NCI-H1105 (cell line): Measurements from ENCODE around the gene ARHGEF11.
"Not testable (repeated sequence)": the region's sequence is repeated elsewhere in the genome, so short reads cannot be mapped to it uniquely, and the experiment has no call there.

Experiments used
- DNase-seq: peaks from one replicate; lab custom pipeline; 2025; lab: John Stamatoyannopoulos, UW

The ARHGEF11 gene, protein sequence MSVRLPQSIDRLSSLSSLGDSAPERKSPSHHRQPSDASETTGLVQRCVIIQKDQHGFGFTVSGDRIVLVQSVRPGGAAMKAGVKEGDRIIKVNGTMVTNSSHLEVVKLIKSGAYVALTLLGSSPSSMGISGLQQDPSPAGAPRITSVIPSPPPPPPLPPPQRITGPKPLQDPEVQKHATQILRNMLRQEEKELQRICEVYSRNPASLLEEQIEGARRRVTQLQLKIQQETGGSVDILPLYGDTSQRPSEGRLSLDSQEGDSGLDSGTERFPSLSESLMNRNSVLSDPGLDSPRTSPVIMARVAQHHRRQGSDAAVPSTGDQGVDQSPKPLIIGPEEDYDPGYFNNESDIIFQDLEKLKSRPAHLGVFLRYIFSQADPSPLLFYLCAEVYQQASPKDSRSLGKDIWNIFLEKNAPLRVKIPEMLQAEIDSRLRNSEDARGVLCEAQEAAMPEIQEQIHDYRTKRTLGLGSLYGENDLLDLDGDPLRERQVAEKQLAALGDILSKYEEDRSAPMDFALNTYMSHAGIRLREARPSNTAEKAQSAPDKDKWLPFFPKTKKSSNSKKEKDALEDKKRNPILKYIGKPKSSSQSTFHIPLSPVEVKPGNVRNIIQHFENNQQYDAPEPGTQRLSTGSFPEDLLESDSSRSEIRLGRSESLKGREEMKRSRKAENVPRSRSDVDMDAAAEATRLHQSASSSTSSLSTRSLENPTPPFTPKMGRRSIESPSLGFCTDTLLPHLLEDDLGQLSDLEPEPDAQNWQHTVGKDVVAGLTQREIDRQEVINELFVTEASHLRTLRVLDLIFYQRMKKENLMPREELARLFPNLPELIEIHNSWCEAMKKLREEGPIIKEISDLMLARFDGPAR (N-terminal part only)

DNA sequence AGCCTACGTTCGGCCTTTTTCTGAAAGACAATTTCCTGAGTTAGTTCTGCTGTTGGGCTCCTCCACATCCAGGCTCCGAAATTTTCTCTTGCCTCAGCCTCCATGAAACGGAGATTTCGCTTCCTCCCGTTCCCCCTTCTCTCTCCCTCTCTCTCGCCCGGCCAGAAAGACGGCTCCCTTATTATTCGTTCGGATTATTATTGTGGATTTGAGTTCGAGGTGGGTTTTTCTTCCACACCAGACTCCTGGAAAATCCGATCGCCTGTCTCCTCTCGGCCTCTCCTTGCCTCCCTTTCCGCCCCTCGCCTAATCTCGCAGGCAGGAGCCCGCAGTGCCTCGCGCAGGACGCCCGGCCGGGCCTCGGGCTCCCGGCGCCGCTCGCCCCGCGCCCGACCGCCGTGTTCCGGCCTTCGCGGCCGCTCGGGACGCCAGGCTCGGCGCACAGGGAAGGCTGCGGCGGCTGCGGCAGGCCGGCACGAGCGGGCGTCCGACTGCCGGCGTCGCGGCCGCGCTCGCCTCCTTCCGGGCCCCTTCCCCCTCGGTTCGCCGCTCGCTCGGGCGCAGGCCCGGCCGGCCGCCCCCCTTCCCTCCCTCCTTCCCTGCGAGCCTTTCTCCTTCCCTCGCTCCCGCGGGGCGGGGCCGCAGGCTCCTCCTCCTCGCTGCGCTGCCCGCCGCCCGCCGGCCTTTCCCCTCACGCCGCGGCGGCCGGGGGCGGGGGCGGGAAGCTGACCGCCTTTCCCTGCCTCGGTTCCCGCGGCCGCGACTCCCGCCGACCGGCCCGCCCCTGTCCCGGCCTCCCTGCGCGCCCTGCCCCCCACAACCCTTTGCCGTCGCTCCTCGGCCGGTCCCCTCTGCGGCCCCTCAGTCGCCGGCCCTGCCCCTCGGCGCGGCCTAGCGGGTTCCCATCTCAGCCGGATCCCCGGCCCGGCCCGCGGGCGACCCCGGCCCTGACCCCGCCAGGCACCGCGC, at the start of gene ARHGEF11:
ARHGEF11 (minus strand) TSS at position 493 of the 969 bp plus-strand sequence. CDS start 1,412 bp downstream, outside the sequence.
- peak; percentile 83 for DNase-seq

DNA sequence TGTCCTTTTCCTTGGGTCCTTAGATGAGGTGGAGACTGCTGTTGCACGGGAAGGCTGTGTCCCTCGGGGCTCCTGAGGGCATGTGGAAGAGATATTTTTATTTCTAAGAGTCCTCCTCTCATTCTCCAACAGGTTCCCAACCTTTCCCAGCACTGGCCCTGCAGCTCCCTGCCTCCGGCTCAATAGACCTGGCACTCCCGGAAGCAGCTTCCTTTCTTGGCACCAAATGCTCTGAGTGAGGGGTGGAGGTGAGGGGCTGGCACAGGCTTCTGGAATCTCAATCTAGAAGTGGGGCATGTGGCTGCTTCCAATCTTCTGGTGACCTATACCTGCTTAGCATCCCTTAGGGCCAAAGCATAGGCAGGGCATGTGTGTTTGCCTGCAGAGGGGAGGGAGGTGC, 49.5 kb upstream of the ARHGEF11 start:
- no peak for DNase-seq

DNA sequence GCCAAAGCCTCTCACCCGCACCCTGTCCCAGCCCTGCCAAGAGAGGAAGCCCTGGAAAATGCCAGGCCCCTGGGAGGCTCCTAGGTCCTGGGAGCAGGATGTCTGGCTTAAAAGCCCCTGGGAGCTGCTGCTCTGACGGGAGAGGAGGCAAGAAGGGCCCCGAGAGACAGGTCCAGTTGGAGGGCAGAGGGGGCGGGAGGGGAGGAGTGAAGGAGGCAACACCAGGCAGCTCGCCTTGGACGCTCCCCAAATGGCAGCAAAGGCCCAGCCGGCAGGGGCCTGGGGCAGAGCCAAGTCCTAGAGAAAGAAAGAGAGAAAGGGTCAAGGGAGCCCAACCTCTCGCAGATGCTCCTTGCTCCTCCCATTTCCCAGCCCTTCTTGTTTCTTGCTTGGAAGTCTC, 47.3 kb upstream of the ARHGEF11 start:
- DNase-seq: no peak

DNA sequence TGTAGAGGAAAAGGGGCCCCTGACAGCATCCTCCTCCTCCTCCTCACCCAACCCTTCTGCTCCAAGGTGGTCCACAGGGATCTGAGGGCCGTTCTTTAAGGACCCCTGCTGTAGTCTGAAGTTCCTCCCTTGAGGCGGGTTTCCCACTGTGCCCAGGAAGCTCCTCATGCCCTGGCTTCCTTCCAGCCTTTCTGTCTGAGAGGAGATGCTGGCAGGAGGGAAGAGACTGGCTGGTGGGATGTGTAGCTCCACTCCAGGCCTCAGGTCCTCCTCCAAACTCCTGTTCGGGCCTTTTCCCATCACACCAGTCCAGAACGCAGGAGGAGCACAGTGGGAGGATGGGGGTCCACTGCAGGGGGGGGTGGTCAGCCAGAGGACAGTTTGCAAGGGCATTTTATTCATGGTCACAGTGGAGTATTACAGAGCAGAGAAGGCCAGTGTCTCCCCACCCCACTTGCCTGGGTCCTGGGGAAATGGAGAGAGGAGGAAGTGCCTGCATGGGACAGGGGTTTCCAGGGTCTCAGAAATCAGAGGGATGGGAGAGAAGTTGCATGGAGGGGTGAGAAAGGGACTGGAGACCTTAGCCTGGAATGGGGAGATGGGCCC, 46.2 kb upstream of the ARHGEF11 start:
- DNase-seq: no peak

DNA sequence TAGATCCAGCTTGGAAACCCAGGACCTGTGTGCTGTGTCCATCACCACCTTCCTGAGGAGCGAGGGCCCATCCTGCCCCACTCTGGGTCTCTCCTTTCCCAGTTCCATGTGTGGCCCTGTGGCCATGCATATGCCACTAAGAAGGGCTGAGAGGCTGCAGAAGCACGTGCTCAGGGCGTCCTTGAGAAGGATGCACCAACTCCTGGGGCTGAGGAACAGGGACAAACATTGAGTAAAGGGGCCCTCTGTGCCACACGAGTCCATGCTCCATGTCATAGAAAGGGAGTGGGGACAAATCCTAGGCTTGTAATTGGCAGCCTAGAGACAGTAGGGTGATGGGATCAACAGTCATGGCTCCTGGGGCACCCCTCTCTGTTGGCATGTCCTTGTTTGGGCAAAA, 45.6 kb upstream of the ARHGEF11 start:
- DNase-seq: no peak

DNA sequence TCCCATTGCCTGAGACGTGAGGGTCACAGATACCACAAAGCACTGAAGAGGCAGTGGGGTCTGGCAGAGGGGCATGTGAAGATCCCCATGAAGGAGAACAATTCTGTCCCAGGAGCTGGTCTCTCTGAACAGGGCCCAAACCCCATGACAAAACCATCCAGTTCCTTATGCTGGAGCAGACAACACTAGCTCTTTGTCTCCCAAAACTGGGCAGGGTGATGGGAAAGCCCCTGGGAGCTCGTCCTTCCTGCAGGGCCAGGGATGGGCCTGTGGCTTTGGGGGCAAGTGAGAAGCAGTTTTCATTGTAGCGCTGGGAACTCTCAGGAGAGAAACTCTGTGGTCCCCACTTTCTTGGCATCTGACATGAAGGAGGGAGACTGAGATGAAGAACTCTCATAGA, 45.2 kb upstream of the ARHGEF11 start:
- DNase-seq: no peak

DNA sequence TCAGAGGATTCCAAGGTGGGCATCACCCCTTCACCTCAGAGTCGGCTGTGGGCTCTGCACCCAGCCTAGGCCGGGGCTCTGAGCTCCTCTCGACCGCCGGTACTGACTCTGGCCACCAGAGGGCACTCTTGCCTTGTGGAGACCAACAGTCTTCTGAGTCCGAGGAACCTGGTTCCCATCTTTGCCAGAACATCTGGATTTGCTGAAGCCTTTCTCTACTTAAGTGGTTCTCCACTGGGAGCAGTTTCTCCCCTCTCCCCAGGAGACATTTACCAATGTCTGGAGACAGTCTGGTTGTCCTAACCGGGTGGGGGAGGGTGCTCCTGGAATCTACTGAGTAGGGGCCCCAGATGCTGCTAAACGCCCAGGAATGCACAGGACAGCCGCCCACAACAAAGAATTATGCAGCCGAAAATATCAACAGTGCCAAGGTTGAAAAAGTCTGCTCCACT, 44.7 kb upstream of the ARHGEF11 start:
- peak; percentile 70 for DNase-seq

DNA sequence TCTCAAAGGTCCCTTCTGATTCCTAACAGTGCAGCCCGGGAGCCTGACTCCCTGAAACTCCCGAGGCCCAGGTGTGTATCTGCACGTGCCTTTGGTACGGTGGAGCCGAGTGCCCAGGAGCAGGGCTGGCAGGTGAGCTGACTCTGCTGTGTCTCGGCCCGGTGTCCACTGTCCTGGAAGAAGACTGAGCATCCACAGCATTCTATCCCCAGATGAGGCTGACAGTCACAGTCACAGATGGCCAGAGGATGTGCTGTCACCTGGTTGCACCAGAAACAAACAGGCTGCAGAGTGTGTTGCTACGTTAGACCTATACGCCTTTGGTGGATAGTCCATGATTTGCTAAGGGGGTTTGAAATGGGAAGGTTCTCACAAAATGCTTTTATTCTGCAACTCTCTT, 44.2 kb upstream of the ARHGEF11 start:
- DNase-seq: no peak

DNA sequence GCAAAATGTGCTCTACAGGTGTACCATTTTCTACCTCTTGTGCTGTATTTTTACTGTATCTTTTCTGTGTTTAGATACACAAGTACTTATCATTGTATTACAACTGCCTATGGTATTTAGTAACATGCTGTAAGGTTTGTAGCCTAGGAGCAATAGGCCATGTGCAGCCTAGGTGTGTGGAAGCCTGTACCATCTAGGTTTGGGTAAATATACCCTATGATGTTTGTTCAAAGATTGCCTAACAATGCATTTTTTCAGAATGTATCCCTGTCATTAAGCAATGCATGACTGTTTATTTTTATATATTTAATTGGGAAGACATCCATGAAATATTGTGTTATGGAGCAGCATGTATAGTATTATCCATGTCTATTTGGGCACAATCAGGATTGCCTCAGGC, 43.1 kb upstream of the ARHGEF11 start:
- DNase-seq: no peak

DNA sequence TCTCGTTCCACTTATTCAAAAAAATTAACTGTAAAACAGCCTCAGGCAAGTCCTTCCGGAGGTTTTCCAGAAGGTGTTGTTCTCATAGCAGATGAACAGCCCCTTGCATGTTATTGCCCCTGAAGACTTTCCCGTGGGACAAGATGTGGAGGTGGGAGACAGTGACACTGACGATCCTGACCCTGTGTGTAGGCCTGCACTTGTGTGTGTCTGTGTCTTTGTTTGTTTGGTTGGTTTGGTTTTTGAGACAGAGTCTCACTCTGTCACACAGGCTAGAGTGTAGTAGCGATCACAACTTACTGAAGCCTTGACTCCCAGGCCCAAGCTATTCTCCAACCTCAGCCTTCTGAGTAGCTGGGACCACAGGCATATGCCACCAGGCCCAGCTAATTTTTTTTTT, 41.5 kb upstream of the ARHGEF11 start:
- DNase-seq: no peak

DNA sequence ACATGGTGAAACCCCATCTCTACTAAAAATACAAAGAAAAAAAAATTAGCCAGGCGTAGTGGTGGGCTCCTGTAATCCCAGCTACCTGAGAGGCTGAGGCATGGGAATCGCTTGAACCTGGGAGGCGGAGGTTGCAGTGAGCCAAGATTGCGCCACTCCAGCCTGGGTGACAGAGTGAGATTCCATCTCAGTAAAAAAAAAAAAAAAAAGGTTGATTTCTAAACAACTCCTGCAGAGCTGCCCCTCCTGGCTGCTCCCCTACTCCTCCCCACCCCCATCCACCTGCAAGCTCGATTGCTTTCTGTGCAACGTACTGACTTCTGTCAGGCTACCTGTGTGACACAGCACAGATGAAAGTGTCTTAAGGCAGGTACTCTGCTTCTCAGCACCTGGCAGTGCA, 40.8 kb upstream of the ARHGEF11 start:
- DNase-seq: no peak

DNA sequence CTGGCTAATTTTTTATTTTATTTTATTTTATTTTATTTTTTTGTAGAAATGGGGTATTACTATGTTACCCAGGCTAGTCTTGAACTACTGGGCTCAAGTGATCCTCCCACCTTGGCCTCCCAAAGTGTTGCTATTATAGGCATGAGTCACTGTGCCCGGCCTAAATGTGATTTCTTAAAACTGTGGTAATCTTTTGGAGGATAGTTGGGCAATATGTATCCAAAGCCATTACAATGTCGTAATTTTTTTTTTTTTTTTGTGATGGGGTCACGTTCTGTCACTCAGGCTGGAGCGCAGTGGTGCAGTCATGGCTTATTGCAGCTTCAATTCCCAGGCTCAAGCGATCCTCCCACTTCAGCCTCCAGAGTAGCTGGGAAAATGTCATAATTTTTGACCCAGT, 39.9 kb upstream of the ARHGEF11 start:
- DNase-seq: no peak

DNA sequence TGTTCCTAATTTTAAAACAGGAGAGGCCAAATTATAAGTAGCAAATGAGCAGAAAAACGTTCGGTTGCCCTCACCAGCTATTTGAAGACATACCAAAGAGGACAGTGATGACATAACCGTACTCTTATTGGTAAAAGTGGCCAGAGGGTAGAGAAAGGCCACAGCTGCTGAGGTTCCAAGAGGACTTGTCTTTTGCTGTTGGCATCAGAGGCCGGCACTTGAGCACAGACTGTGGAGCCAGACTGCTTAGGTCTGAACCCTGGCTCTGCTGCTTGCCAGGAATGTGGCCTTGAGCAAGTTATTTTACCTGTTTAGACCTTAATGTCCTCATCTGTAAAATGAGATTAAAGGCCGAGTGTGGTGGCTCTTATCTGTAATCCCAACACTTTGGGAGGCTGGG, 39.2 kb upstream of the ARHGEF11 start:
- DNase-seq: no peak

DNA sequence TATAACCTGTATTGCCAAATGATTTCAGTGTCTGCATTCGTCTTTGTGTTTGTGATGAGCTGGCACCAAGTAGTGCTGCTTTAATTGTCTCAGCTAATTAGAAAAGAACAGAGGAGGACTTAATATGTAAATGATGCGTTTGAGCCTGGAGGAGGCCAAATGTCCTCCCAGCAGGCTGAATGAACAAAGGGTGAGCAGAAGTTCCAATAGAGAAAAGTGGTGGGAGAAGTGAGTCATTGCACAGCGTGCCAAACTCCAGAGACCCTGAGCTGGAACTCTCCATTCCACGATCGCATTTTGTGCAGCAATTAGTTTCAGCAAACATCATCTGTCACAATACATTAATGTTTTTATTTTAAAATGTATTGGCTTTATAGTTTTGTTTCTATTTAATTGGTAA, 36.2 kb upstream of the ARHGEF11 start:
- DNase-seq: no peak

DNA sequence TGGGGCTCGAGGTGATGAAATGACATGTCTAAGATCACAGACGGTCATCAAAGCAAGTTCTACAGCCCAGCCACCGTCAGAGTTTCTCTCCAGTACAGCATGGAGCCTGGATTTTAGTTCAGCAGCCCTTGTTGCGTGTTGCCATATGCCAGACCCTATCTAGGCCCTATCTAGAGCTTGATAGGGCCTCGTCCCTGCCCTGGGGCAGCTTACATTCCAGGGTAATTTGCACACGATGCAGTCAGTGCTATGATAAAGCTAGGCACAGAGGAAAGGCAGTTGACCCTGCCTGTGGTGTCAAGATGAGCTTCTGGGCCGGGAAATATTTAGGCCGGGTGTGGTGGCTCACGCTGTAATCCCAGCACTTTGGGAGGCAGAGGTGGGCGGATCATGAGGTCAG, 35.2 kb upstream of the ARHGEF11 start:
- no peak for DNase-seq

DNA sequence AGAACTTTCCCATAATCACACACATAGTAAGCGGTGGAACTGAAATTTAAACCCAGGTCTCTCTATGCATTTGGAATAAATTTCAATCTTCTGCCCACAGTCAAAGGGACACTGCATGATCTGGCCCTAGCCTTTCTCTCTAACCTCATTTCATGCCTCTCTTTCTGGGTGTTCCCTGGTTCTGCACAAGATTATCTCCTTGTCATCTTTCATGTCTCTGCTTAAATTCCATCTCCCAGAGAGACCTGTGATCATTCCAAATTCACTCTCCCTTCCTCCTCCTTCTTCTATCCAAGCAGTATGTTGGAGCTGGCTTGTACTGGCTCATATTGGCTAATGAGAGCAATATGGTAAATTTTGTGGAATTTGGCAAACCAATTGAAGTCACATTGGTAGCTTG, 31.9 kb upstream of the ARHGEF11 start:
- no peak for DNase-seq

DNA sequence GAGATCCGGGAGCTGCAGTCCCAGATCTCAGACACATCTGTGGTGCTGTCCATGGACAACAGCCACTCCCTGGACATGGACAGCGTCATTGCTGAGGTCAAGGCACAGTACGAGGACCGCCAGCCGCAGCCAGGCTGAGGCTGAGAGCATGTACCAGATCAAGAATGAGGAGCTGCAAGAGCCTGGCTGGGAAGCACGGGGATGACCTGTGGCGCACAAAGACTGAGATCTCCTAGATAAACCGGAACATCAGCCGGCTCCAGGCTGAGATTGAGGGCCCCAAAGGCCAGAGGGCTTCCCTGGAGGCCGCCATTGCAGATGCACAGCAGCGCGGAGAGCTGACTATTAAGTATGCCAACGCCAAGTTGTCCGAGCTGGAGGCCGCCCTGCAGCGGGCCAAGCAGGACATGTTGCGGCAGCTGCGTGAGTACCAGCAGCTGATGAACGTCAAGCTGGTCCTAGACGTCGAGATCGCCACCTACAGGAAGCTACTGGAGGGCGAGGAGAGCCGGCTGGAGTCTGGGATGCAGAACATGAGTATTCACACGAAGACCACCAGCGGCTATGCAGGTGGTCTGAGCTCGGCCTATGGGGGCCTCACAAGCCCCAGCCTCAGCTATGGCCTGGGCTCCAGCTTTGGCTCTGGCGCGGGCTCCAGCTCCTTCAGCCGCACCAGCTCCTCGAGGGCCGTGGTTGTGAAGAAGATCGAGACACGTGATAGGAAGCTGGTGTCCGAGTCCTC, 28.6 kb upstream of the ARHGEF11 start:
- DNase-seq: no peak

DNA sequence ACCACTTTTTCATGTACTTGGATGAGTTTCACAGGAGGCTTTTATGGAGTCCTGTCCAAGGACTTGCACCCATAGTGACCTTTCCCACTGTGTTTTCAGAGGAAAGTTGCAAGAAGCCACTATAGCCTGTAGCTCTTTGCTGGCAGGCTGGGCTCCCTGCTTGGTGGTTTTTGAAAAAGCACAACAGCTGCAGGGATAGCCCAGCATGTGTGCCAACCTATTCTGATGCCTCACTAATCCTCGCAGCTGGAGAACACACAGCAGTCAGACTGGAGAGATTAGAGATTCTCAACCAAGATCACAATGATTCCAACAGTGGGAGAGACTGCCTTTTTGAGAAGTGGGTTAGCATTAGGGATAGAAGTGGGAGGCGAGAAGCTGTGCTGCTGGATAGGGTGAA, 24.1 kb upstream of the ARHGEF11 start:
- DNase-seq: no peak

DNA sequence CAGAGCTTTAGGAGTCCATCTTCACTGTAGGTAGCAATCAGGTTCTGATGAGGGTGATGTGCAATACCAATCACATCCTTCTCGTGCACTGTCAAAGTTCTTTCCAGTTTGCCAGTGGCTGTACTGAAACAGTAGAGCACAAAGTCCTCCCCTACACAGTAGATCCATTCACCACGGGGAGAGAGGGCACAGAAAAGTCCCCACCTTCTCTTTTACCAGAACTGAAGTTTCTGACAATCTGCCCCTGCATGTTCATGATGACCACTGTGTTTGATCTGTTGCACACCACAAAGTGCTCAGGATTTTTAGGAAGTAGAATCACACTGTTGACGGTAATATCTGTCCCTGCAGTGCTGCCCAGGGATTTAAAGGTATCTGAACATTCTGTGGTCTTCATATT, 13.7 kb upstream of the ARHGEF11 start:
- DNase-seq: not testable (repeated sequence)

DNA sequence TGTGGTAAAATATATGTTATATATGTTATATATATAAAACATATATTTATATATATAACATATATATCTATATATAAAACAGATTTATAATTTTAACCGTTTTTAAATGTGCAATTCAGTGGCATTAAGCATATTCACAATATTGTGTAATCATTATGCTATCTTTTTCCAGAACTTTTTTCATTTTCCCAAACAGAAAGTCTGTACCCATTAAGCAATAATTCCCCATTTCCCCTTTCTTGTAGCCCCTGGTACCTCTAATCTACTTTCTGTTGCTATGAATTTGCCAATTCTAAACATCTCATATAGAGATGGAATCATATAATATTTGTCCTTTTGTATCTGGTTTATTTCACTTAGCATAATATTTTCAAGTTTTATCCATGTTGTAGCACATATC, 10.7 kb upstream of the ARHGEF11 start:
- no peak for DNase-seq

DNA sequence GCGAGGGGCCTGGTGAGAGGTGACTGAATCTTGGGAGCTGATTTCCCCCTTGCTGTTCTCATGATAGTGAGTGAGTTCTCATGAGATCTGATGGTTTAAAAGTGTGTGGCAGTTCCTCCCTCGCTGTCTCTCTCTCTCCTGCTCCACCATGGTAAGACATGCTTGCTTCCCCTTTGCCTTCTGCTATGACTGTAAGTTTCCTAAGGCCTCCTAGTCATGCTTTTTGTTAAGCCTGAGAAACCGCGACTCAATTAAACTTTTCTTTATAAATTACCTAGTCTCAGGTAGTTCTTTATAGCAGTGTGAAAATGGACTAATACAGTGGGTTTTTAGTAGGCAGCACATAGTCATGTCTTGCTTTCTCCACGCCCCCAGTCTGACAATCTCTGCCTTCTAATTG, 10.2 kb upstream of the ARHGEF11 start:
- not testable (repeated sequence) for DNase-seq
